HG02938 (cell line): Measurements from ENCODE around the gene SNCAIP.

ENCODE experiments used
- ATAC-seq: cut with Tn5 transposase; IDR thresholded peaks from one replicate; pipeline ENCODE4 v1.9.1; 2021; ENCODE audit warnings: mild to moderate bottlenecking, moderate library complexity; ENCODE audit not compliant: unreplicated experiment

Gene SNCAIP

GRCh38 chr5:122420537-122421236 is 108.7 kb downstream of the SNCAIP start:
- ATAC-seq, result no peak

- peak; percentile 85 for ATAC-seq
Measured at GRCh38 chr5:122421374-122422079, 109.5 kb downstream of the SNCAIP start.

GRCh38 chr5:122423221-122423620 is 111.2 kb downstream of the SNCAIP start:
- no peak for ATAC-seq

- no peak for ATAC-seq
Measured at GRCh38 chr5:122424132-122424531, 112.1 kb downstream of the SNCAIP start.

- ATAC-seq, result no peak
Measured at GRCh38 chr5:122426301-122426700, 114.3 kb downstream of the SNCAIP start.

GRCh38 chr5:122427621-122428020 is 115.6 kb downstream of the SNCAIP start:
- ATAC-seq, result no peak

- no peak for ATAC-seq
Measured at GRCh38 chr5:122429545-122430318, 117.7 kb downstream of the SNCAIP start.

- ATAC-seq, result no peak
Measured at GRCh38 chr5:122430319-122430586, 118.2 kb downstream of the SNCAIP start.

GRCh38 chr5:122431298-122431697 is 119.3 kb downstream of the SNCAIP start:
- ATAC-seq, result no peak

- ATAC-seq, result no peak
Measured at GRCh38 chr5:122434205-122434970, 122.4 kb downstream of the SNCAIP start.

- ATAC-seq, result no peak
Measured at GRCh38 chr5:122435234-122435633, 123.2 kb downstream of the SNCAIP start.

- no peak for ATAC-seq
Measured at GRCh38 chr5:122435761-122436160, 123.7 kb downstream of the SNCAIP start.

GRCh38 chr5:122436615-122437014 is 124.6 kb downstream of the SNCAIP start:
- ATAC-seq, result no peak

GRCh38 chr5:122439645-122440044 is 127.6 kb downstream of the SNCAIP start:
- ATAC-seq, result no peak

- no peak for ATAC-seq
Measured at GRCh38 chr5:122442938-122443337, 130.9 kb downstream of the SNCAIP start.

- no peak for ATAC-seq
Measured at GRCh38 chr5:122444411-122444810, 132.4 kb downstream of the SNCAIP start.

- no peak for ATAC-seq
Measured at GRCh38 chr5:122445070-122445469, 133.0 kb downstream of the SNCAIP start.

- ATAC-seq, result no peak
Measured at GRCh38 chr5:122447072-122447471, 135.0 kb downstream of the SNCAIP start.

GRCh38 chr5:122447879-122448278 is 135.8 kb downstream of the SNCAIP start:
- ATAC-seq, result no peak

GRCh38 chr5:122454541-122454940 is 142.5 kb downstream of the SNCAIP start:
- ATAC-seq, result no peak

GRCh38 chr5:122455939-122456338 is 143.9 kb downstream of the SNCAIP start:
- no peak for ATAC-seq
